ENCODE results near the gene CCDC60.

CCDC60 gene

DNA sequence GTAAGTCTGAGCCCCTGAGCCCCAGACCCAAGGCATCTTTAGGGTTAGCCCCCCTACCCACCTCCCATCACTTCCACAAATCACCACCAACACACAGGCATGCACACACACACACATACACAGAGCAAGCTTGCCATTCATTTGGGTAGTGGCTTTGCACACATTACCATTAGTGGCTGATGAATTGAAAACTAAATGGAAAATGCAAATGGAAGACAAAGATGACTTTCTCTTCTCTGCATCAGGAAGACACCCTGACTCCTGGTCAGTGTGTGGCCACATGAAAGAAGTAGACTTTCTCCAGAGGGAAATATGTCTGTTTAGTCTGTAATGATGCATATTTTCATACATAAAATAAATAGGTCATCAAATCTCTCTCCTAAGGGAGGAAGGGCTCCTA is 55.2 kb downstream of the CCDC60 start:
- H3K36me3 ChIP-seq (replicated peaks; ENCODE audit: low read depth, low read length), result no peaks in the 10 kb centered on the region
- no peak overlapping the region for H3K9ac ChIP-seq (ENCODE audit: low read length)
- H3K27me3 ChIP-seq (ENCODE audit: low read depth, low read length), result no peaks in the 10 kb centered on the region
- no peaks in the 10 kb centered on the region for H3K9me3 ChIP-seq (ENCODE audit: insufficient read depth, low read length)
- no peaks in the 10 kb centered on the region for H3K4me1 ChIP-seq (ENCODE audit: low read length)
- TF ChIP-seq, protein P1, sequence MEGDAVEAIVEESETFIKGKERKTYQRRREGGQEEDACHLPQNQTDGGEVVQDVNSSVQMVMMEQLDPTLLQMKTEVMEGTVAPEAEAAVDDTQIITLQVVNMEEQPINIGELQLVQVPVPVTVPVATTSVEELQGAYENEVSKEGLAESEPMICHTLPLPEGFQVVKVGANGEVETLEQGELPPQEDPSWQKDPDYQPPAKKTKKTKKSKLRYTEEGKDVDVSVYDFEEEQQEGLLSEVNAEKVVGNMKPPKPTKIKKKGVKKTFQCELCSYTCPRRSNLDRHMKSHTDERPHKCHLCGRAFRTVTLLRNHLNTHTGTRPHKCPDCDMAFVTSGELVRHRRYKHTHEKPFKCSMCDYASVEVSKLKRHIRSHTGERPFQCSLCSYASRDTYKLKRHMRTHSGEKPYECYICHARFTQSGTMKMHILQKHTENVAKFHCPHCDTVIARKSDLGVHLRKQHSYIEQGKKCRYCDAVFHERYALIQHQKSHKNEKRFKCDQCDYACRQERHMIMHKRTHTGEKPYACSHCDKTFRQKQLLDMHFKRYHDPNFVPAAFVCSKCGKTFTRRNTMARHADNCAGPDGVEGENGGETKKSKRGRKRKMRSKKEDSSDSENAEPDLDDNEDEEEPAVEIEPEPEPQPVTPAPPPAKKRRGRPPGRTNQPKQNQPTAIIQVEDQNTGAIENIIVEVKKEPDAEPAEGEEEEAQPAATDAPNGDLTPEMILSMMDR (IDR thresholded peaks at IDR 0.05; ENCODE audit: low read depth, low read length), result no peak
- TF ChIP-seq EZH2phosphoT487 (IDR thresholded peaks at IDR 0.05; ENCODE audit: low read depth), result no peak
- H2AFZ ChIP-seq (ENCODE audit: low read depth, low read length), result no peak overlapping the region
- no peak overlapping the region for H3K4me3 ChIP-seq (ENCODE audit: low read length)
- no peak overlapping the region for H3K4me2 ChIP-seq (ENCODE audit: low read length)
- H3K27ac ChIP-seq (ENCODE audit: low read length), result no peak overlapping the region
- H4K20me1 ChIP-seq (ENCODE audit: insufficient read depth, low read length), result no peaks in the 10 kb centered on the region
- no peaks in the 10 kb centered on the region for H3K79me2 ChIP-seq (ENCODE audit: low read length)

DNA sequence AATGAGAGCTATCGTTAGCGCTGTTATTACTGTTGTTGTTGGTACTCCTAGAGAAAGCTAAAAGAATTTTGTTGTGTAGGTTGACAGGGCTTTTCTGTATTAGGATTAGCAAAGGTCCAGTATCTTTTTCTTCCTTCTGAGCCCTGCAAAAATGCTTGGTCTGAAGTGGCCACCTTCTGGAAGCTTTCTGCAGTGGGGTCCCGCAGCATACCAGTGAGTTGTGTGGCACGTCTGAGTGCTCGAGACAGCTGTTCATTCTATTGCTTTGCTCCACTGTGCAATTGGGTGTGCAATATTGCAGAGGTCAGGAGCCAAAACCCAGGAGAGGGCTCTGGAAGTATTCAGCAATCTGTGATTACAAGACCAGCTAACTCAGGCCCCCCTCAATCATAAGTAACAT is 57.1 kb downstream of the CCDC60 start:
- no peak overlapping the region for H2AFZ ChIP-seq (ENCODE audit: low read depth, low read length)
- H3K79me2 ChIP-seq (ENCODE audit: low read length), result no peaks in the 10 kb centered on the region
- H3K4me2 ChIP-seq (ENCODE audit: low read length), result no peak overlapping the region
- no peak overlapping the region for H3K9ac ChIP-seq (ENCODE audit: low read length)
- H3K4me1 ChIP-seq (ENCODE audit: low read length), result no peaks in the 10 kb centered on the region
- no peaks in the 10 kb centered on the region for H3K27me3 ChIP-seq (ENCODE audit: low read depth, low read length)
- H3K9me3 ChIP-seq (ENCODE audit: insufficient read depth, low read length), result no peaks in the 10 kb centered on the region
- no peaks in the 10 kb centered on the region for H3K36me3 ChIP-seq (replicated peaks; ENCODE audit: low read depth, low read length)
- TF ChIP-seq, protein P1 (IDR thresholded peaks at IDR 0.05; ENCODE audit: low read depth, low read length), result no peak
- no peak for TF ChIP-seq EZH2phosphoT487 (IDR thresholded peaks at IDR 0.05; ENCODE audit: low read depth)
- H3K27ac ChIP-seq (ENCODE audit: low read length), result no peak overlapping the region
- no peaks in the 10 kb centered on the region for H4K20me1 ChIP-seq (ENCODE audit: insufficient read depth, low read length)
- H3K4me3 ChIP-seq (ENCODE audit: low read length), result no peak overlapping the region

GRCh38 chr12:119393677-119394076 is 59.1 kb downstream of the CCDC60 start:
- Histone ChIP-seq H3K4me3 (ENCODE audit: low read length) (no peak overlapping the region), H3K4me2 (ENCODE audit: low read length) (no peak overlapping the region), H3K27me3 (ENCODE audit: low read depth, low read length) (no peaks in the 10 kb centered on the region), H2AFZ (ENCODE audit: low read depth, low read length) (no peak overlapping the region), H3K9ac (ENCODE audit: low read length) (no peak overlapping the region), H3K9me3 (ENCODE audit: insufficient read depth, low read length) (no peaks in the 10 kb centered on the region), H3K79me2 (ENCODE audit: low read length) (no peaks in the 10 kb centered on the region), H3K4me1 (ENCODE audit: low read length) (no peaks in the 10 kb centered on the region), H3K27ac (ENCODE audit: low read length) (no peak overlapping the region), H4K20me1 (ENCODE audit: insufficient read depth, low read length) (no peaks in the 10 kb centered on the region), H3K36me3 (replicated peaks; ENCODE audit: low read depth, low read length) (no peaks in the 10 kb centered on the region)
- TF ChIP-seq EZH2phosphoT487 (IDR thresholded peaks at IDR 0.05; ENCODE audit: low read depth), result no peak
- TF ChIP-seq, protein P1 (IDR thresholded peaks at IDR 0.05; ENCODE audit: low read depth, low read length), result no peak

DNA sequence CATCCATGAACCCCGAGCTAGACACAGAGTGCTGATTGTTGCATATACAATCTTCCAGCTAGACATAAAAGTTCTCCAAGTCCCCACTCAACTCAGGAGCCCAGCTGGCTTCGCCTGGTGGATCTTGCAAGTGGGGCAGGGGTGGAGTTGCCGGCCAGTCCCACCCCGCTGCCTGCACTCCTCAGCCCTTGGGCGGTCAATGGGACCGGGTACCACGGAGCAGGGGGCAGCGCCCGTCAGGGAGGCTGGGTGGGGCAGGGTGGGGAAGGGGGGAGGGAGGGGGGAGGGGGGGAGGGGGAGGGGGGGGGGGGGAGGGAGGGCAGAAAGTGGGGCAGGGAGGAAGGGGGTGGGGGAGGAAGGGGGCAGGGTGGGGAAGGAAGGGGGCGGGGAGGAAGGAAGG is 63.0 kb downstream of the CCDC60 start:
- Histone ChIP-seq H3K27ac (ENCODE audit: low read length) (no peak overlapping the region), H3K36me3 (replicated peaks; ENCODE audit: low read depth, low read length) (no peaks in the 10 kb centered on the region), H3K4me2 (ENCODE audit: low read length) (no peak overlapping the region), H3K4me1 (ENCODE audit: low read length) (no peaks in the 10 kb centered on the region), H4K20me1 (ENCODE audit: insufficient read depth, low read length) (no peaks in the 10 kb centered on the region), H2AFZ (ENCODE audit: low read depth, low read length) (no peak overlapping the region), H3K9ac (ENCODE audit: low read length) (no peak overlapping the region), H3K79me2 (ENCODE audit: low read length) (no peaks in the 10 kb centered on the region), H3K4me3 (ENCODE audit: low read length) (no peak overlapping the region), H3K27me3 (ENCODE audit: low read depth, low read length) (no peaks in the 10 kb centered on the region), H3K9me3 (ENCODE audit: insufficient read depth, low read length) (no peaks in the 10 kb centered on the region)
- TF ChIP-seq, protein P1 (IDR thresholded peaks at IDR 0.05; ENCODE audit: low read depth, low read length), result no peak
- TF ChIP-seq EZH2phosphoT487 (IDR thresholded peaks at IDR 0.05; ENCODE audit: low read depth), result no peak
